B cell (primary cell): Measurements from ENCODE around the gene PLCG1.
"Not testable (repeated sequence)": the region's sequence is repeated elsewhere in the genome, so short reads cannot be mapped to it uniquely, and the experiment has no call there.

Source experiments
- CTCF ChIP-seq: fragments of 200-600 bp; IDR thresholded peaks from one replicate; pipeline ENCODE4 v1.8.0; 2022; ENCODE audit warnings: antibody characterized with exemption, mild to moderate bottlenecking
- EZH2 ChIP-seq: IDR thresholded peaks from 2 replicates; pipeline ENCODE4 v1.6.1; 2012; ENCODE audit warnings: borderline replicate concordance, low read depth, mild to moderate bottlenecking, moderate library complexity, low read length; ENCODE audit not compliant: insufficient read depth, poor library complexity, severe bottlenecking

GRCh38 chr20:41118159-41118558 is 19.2 kb upstream of the PLCG1 start:
- not testable (repeated sequence) for TF ChIP-seq CTCF, EZH2
